ENCODE data around the gene TIMM23B. TPM values are rescaled to one million over a fixed set of nuclear protein-coding genes. Genes with fewer than 3 reads are reported as not detected.
"Not testable (repeated sequence)": the region's sequence is repeated elsewhere in the genome, so short reads cannot be mapped to it uniquely, and the experiment has no call there.

TIMM23B gene
- total RNA-seq, 1 experiment from 2014 or later = 18.8 TPM

DNA sequence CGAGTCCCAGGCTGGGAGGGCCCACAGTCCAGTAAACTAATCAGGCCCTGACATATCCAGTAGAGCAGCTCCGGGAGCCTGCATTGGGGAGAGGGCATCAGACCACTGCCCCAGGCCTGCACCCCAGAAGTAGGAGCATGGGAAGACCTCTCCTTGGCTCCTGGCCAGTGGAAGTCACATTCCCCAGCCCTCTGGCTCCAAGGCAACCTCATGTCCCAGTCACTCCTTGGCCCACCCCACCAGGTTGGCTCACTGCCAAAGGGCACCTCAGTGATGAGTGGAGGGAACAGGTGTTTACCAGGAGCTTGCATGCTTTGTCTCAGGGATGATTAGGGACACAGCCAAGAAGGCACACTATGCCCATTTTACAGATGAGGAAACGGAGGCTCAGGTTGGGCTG is 77.4 kb downstream of the TIMM23B start:
- H3K27ac Mint-ChIP-seq (ENCODE audit: unreplicated experiment); intact Hi-C loops (cut with micrococcal nuclease; ENCODE audit: unreplicated experiment); H3K27me3 Mint-ChIP-seq (ENCODE audit: unreplicated experiment); CTCF ChIA-PET; H3K4me1 Mint-ChIP-seq (ENCODE audit: low read depth, unreplicated experiment); H3K9me3 Mint-ChIP-seq (ENCODE audit: low read depth, unreplicated experiment); H3K4me3 Mint-ChIP-seq (ENCODE audit: low read depth, unreplicated experiment); BruUV-seq (replicated peaks); DNase-seq; H3K36me3 Mint-ChIP-seq (ENCODE audit: insufficient read depth, unreplicated experiment): not testable (repeated sequence)

DNA sequence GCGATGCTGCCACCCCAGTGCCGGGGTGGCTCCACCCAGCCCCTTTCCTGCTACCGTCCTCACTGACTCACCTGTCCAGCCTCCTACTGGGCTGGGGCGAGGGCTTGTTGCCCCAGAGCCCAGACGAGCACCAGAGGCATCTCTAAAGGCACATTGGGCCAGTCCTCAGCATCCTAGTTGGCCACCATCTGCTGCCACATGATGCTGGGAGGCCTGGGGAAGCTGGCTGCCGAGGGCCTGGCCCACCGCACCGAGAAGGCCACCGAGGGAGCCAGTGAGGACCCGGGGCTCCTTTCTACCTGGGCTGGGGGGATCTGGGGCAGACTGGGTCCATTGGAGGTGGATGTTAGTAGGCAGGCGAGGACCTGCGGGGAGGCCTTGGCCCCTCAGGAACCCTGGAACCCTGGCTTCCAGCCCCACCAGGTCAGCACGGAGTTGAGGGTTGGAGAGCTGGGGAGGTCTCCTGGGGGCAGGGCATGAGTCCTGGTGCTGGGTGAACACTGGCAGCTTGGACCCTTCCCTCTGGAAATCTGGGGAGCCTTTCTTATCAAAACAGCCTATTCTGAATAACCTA is 78.7 kb downstream of the TIMM23B start:
- H3K36me3 Mint-ChIP-seq (ENCODE audit: insufficient read depth, unreplicated experiment); H3K4me1 Mint-ChIP-seq (ENCODE audit: low read depth, unreplicated experiment); H3K27ac Mint-ChIP-seq (ENCODE audit: unreplicated experiment); CTCF ChIA-PET; H3K9me3 Mint-ChIP-seq (ENCODE audit: low read depth, unreplicated experiment); intact Hi-C loops (cut with micrococcal nuclease; ENCODE audit: unreplicated experiment); H3K4me3 Mint-ChIP-seq (ENCODE audit: low read depth, unreplicated experiment); DNase-seq; BruUV-seq (replicated peaks): not testable (repeated sequence)
- peaks cover 20% of the 10 kb centered on the region for H3K27me3 Mint-ChIP-seq (ENCODE audit: unreplicated experiment)

- CTCF ChIA-PET = no interaction called here
- peaks cover 3% of the 10 kb centered on the region for H3K36me3 Mint-ChIP-seq (ENCODE audit: insufficient read depth, unreplicated experiment)
- H3K4me3 Mint-ChIP-seq (ENCODE audit: low read depth, unreplicated experiment) = no peak overlapping the region
- intact Hi-C loops (cut with micrococcal nuclease; ENCODE audit: unreplicated experiment) = no loop called here
- DNase-seq = no peak
- no TSS peak for BruUV-seq (replicated peaks)
- H3K4me1 Mint-ChIP-seq (ENCODE audit: low read depth, unreplicated experiment) = no peaks in the 10 kb centered on the region
- H3K27ac Mint-ChIP-seq (ENCODE audit: unreplicated experiment) = no peak overlapping the region
- TF ChIP-seq, protein P1, sequence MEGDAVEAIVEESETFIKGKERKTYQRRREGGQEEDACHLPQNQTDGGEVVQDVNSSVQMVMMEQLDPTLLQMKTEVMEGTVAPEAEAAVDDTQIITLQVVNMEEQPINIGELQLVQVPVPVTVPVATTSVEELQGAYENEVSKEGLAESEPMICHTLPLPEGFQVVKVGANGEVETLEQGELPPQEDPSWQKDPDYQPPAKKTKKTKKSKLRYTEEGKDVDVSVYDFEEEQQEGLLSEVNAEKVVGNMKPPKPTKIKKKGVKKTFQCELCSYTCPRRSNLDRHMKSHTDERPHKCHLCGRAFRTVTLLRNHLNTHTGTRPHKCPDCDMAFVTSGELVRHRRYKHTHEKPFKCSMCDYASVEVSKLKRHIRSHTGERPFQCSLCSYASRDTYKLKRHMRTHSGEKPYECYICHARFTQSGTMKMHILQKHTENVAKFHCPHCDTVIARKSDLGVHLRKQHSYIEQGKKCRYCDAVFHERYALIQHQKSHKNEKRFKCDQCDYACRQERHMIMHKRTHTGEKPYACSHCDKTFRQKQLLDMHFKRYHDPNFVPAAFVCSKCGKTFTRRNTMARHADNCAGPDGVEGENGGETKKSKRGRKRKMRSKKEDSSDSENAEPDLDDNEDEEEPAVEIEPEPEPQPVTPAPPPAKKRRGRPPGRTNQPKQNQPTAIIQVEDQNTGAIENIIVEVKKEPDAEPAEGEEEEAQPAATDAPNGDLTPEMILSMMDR (IDR thresholded peaks at IDR 0.05; ENCODE audit: unreplicated experiment) = no peak
- no peaks in the 10 kb centered on the region for H3K9me3 Mint-ChIP-seq (ENCODE audit: low read depth, unreplicated experiment)
- H3K27me3 Mint-ChIP-seq (ENCODE audit: unreplicated experiment) = peaks cover 31% of the 10 kb centered on the region
These were observed 79.8 kb downstream of the TIMM23B start for GRCh38 chr10:50021646-50022045.

Other genes with a start within 250 kb of the TIMM23B start
- gene OGDHL, start 179.7 kb upstream of the TIMM23B start, total RNA-seq (2022) = 0.24 and 1.0 TPM in 2 replicates
- 41.1 and 46.8 TPM in 2 replicates for gene PARG, start within 50 bp of the TIMM23B start, total RNA-seq (2022)
- 14.5 and 19.2 TPM in 2 replicates for gene AGAP6, start 46.4 kb downstream of the TIMM23B start, total RNA-seq (2022)
- 24.5 and 32.8 TPM in 2 replicates for gene WASHC2A, start 125.9 kb downstream of the TIMM23B start, total RNA-seq (2022)

All from Calu3 (cell line).